Measurements from ENCODE around the gene SOS2. TPM values are rescaled to one million over a fixed set of nuclear protein-coding genes. Genes with fewer than 3 reads are reported as not detected.

The SOS2 gene
- total RNA-seq, 1 experiment from 2014 or later = 11.7 TPM

DNA sequence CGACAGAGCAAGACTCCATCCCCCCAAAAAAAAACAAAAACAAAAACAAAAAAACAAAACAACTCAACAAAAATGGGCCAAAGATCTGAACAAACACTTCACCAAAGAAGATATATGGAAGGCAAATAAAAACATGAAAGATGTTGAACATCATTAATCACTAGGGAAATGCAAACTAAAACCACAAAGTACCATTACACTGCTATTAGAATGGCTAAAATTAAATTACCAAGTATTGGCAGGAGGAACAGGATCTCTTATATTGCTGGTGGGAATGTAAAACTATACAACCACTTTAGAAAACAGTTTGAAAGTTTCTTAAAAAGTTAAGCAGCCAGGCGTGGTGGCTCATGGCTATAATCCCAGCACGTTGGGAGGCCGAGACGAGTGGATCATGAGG, 12.9 kb downstream of the SOS2 start:
- no peak for TF ChIP-seq ELF1 (IDR thresholded peaks at IDR 0.05; ENCODE audit: borderline replicate concordance, low read depth)
- TF ChIP-seq POLR2A (IDR thresholded peaks at IDR 0.05; ENCODE audit: borderline replicate concordance, extremely low read depth, insufficient read depth, insufficient read length) = no peak
- TF ChIP-seq, protein P1, sequence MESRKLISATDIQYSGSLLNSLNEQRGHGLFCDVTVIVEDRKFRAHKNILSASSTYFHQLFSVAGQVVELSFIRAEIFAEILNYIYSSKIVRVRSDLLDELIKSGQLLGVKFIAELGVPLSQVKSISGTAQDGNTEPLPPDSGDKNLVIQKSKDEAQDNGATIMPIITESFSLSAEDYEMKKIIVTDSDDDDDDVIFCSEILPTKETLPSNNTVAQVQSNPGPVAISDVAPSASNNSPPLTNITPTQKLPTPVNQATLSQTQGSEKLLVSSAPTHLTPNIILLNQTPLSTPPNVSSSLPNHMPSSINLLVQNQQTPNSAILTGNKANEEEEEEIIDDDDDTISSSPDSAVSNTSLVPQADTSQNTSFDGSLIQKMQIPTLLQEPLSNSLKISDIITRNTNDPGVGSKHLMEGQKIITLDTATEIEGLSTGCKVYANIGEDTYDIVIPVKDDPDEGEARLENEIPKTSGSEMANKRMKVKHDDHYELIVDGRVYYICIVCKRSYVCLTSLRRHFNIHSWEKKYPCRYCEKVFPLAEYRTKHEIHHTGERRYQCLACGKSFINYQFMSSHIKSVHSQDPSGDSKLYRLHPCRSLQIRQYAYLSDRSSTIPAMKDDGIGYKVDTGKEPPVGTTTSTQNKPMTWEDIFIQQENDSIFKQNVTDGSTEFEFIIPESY (IDR thresholded peaks at IDR 0.05; ENCODE audit: extremely low read depth, insufficient replicate concordance, low read length) = no peak
- TF ChIP-seq, protein P2, sequence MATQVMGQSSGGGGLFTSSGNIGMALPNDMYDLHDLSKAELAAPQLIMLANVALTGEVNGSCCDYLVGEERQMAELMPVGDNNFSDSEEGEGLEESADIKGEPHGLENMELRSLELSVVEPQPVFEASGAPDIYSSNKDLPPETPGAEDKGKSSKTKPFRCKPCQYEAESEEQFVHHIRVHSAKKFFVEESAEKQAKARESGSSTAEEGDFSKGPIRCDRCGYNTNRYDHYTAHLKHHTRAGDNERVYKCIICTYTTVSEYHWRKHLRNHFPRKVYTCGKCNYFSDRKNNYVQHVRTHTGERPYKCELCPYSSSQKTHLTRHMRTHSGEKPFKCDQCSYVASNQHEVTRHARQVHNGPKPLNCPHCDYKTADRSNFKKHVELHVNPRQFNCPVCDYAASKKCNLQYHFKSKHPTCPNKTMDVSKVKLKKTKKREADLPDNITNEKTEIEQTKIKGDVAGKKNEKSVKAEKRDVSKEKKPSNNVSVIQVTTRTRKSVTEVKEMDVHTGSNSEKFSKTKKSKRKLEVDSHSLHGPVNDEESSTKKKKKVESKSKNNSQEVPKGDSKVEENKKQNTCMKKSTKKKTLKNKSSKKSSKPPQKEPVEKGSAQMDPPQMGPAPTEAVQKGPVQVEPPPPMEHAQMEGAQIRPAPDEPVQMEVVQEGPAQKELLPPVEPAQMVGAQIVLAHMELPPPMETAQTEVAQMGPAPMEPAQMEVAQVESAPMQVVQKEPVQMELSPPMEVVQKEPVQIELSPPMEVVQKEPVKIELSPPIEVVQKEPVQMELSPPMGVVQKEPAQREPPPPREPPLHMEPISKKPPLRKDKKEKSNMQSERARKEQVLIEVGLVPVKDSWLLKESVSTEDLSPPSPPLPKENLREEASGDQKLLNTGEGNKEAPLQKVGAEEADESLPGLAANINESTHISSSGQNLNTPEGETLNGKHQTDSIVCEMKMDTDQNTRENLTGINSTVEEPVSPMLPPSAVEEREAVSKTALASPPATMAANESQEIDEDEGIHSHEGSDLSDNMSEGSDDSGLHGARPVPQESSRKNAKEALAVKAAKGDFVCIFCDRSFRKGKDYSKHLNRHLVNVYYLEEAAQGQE (IDR thresholded peaks at IDR 0.05; ENCODE audit: low read depth) = no peak
- no peak for TF ChIP-seq SIN3A (IDR thresholded peaks at IDR 0.05; ENCODE audit: low read depth)
- TF ChIP-seq, protein P3, sequence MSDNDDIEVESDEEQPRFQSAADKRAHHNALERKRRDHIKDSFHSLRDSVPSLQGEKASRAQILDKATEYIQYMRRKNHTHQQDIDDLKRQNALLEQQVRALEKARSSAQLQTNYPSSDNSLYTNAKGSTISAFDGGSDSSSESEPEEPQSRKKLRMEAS (IDR thresholded peaks at IDR 0.05) = no peak
- no peak for TF ChIP-seq YY1 (IDR thresholded peaks at IDR 0.05; ENCODE audit: extremely low read depth, insufficient replicate concordance, low read depth, low read length)
- no peak for TF ChIP-seq SRF (IDR thresholded peaks at IDR 0.05; ENCODE audit: low read depth)
- TF ChIP-seq JUND (IDR thresholded peaks at IDR 0.05) = no peak
- no peak for TF ChIP-seq EZH2phosphoT487 (IDR thresholded peaks at IDR 0.05; ENCODE audit: borderline replicate concordance)
- no peak for TF ChIP-seq SP1 (IDR thresholded peaks at IDR 0.05; ENCODE audit: low read depth)
- TF ChIP-seq POLR2AphosphoS5 (IDR thresholded peaks at IDR 0.05; ENCODE audit: low read depth, low read length) = no peak
- TF ChIP-seq EZH2 (IDR thresholded peaks at IDR 0.05) = no peak
- no peak for TF ChIP-seq ZFX (IDR thresholded peaks at IDR 0.05)
- no peak for TF ChIP-seq ZNF274 (IDR thresholded peaks at IDR 0.05; ENCODE audit: low read depth, low read length)
- no peak for TF ChIP-seq CBX3 (IDR thresholded peaks at IDR 0.05; ENCODE audit: low read depth)
- no peak for TF ChIP-seq CEBPB (IDR thresholded peaks at IDR 0.05; ENCODE audit: low read depth)
- no peak for TF ChIP-seq TCF7L2 (IDR thresholded peaks at IDR 0.05; ENCODE audit: borderline replicate concordance, extremely low read depth, insufficient read depth, insufficient read length)
- TF ChIP-seq, protein P4, sequence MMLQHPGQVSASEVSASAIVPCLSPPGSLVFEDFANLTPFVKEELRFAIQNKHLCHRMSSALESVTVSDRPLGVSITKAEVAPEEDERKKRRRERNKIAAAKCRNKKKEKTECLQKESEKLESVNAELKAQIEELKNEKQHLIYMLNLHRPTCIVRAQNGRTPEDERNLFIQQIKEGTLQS (IDR thresholded peaks at IDR 0.05) = no peak
- TF ChIP-seq, protein P5, sequence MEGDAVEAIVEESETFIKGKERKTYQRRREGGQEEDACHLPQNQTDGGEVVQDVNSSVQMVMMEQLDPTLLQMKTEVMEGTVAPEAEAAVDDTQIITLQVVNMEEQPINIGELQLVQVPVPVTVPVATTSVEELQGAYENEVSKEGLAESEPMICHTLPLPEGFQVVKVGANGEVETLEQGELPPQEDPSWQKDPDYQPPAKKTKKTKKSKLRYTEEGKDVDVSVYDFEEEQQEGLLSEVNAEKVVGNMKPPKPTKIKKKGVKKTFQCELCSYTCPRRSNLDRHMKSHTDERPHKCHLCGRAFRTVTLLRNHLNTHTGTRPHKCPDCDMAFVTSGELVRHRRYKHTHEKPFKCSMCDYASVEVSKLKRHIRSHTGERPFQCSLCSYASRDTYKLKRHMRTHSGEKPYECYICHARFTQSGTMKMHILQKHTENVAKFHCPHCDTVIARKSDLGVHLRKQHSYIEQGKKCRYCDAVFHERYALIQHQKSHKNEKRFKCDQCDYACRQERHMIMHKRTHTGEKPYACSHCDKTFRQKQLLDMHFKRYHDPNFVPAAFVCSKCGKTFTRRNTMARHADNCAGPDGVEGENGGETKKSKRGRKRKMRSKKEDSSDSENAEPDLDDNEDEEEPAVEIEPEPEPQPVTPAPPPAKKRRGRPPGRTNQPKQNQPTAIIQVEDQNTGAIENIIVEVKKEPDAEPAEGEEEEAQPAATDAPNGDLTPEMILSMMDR (IDR thresholded peaks at IDR 0.05 in 2 of 3, conservative IDR thresholded peaks at IDR 0.05 in 1 of 3; ENCODE audit: borderline replicate concordance in 1 of 3, insufficient read depth in 1 of 3, low read depth in 2 of 3, low read length in 2 of 3) = no peak
- no peak overlapping the region for H2AFZ ChIP-seq (ENCODE audit: low read depth, low read length, poor library complexity, severe bottlenecking)
- BruUV-seq (replicated peaks) = no TSS peak
- ATAC-seq (no peak), DNase-seq (ENCODE audit: low read depth, low spot score) (no peak)
- no peaks in the 10 kb centered on the region for H4K20me1 ChIP-seq (ENCODE audit: insufficient read depth)
- no peak overlapping the region for H3K27ac ChIP-seq (ENCODE audit: low read depth, low read length)
- H3K79me2 ChIP-seq (ENCODE audit: insufficient read depth, low read length) = peaks cover 11% of the 10 kb centered on the region; the same call in 1 of the 2 replicates
- H3K9me2 ChIP-seq (ENCODE audit: insufficient read depth) = no peaks in the 10 kb centered on the region
- H3K9me3 ChIP-seq (ENCODE audit: control insufficient read depth in 1 of 2, insufficient read depth in 1 of 2, low read depth in 1 of 2, low read length in 2 of 2) = no peaks in the 10 kb centered on the region
- H3K9ac ChIP-seq (ENCODE audit: low read length) = no peak overlapping the region
- ChIA-PET CTCF (no interaction called here), RAD21 (ENCODE audit: low non-redundant PET in 1 of 2, low total read pairs in 2 of 2, uncharacterized antibody in 2 of 2, unreplicated experiment in 2 of 2) (interaction anchor here in 1 of 2 experiments (0.6 kb wide), 1 partner anchor 11 kb away, joined by 4 read pairs; no protein-coding TSS in a partner anchor), POLR2A (no interaction called here)
- H3K4me3 ChIP-seq (replicated peaks in 1 of 2; ENCODE audit: low read depth in 1 of 2, low read length in 2 of 2) = no peak overlapping the region
- intact Hi-C loops (cut with micrococcal nuclease) = no loop called here
- no peak overlapping the region for H3K4me2 ChIP-seq (ENCODE audit: low read length)
- H3K36me3 ChIP-seq (ENCODE audit: control insufficient read depth in 1 of 2, insufficient read depth in 2 of 2, low read length in 2 of 2) = no peaks in the 10 kb centered on the region
- no peaks in the 10 kb centered on the region for H3K27me3 ChIP-seq (ENCODE audit: insufficient read depth, low read length)
- H3K4me1 ChIP-seq (ENCODE audit: control insufficient read depth in 1 of 2, insufficient read depth in 2 of 2, low read length in 2 of 2) = peaks cover 0 to 11% of the 10 kb centered on the region in 2 experiments; a peak in 1 of 4 replicates

Data from HCT116 (cell line).